Activated T-cell treated with anti-CD3 and anti-CD28 coated beads, Interleukin-2, amount 50 U/mL, for 1 hour (primary cell): ENCODE measurements around the gene ABCG8.

ENCODE experiments used
- DNase-seq: peaks from one replicate; pipeline ENCODE4 v3.0.0-alpha.2; 2020

Gene ABCG8

GRCh38 chr2:43838560-43839267 lies at the start of gene ABCG8, which contains the start of gene ABCG5:
TSS of gene ABCG8 (plus strand) at chr2:43838971. CDS start at chr2:43839054, 83 bp downstream.
TSS of gene ABCG5 (minus strand) at chr2:43838839. CDS start at chr2:43838679, 160 bp downstream.
- DNase-seq = no peak

- no peak for DNase-seq
These were observed 48.6 kb upstream of the ABCG8 start for GRCh38 chr2:43790147-43790546.

- no peak for DNase-seq
These were observed 47.6 kb upstream of the ABCG8 start for GRCh38 chr2:43791035-43791765.

- no peak for DNase-seq
These were observed 46.1 kb upstream of the ABCG8 start for GRCh38 chr2:43792653-43793052.

GRCh38 chr2:43794956-43795355 lies 43.8 kb upstream of the ABCG8 start:
- no peak for DNase-seq

GRCh38 chr2:43796206-43796605 lies 42.6 kb upstream of the ABCG8 start:
- no peak for DNase-seq

- no peak for DNase-seq
These were observed 40.5 kb upstream of the ABCG8 start for GRCh38 chr2:43798300-43798699.

GRCh38 chr2:43800894-43801293 lies 37.9 kb upstream of the ABCG8 start:
- no peak for DNase-seq

- no peak for DNase-seq
These were observed 36.6 kb upstream of the ABCG8 start for GRCh38 chr2:43802135-43802534.

- DNase-seq = no peak
These were observed 35.7 kb upstream of the ABCG8 start for GRCh38 chr2:43803113-43803512.

GRCh38 chr2:43806719-43807031 lies 32.1 kb upstream of the ABCG8 start:
- DNase-seq = no peak

GRCh38 chr2:43810452-43810851 lies 28.3 kb upstream of the ABCG8 start:
- no peak for DNase-seq

- DNase-seq = no peak
These were observed 27.9 kb upstream of the ABCG8 start for GRCh38 chr2:43810888-43811287.

GRCh38 chr2:43812006-43812405 lies 26.8 kb upstream of the ABCG8 start:
- no peak for DNase-seq

- no peak for DNase-seq
These were observed 25.8 kb upstream of the ABCG8 start for GRCh38 chr2:43812947-43813346.

GRCh38 chr2:43814711-43815110 lies 24.1 kb upstream of the ABCG8 start:
- no peak for DNase-seq

GRCh38 chr2:43818761-43819160 lies 20.0 kb upstream of the ABCG8 start:
- no peak for DNase-seq

- no peak for DNase-seq
These were observed 19.1 kb upstream of the ABCG8 start for GRCh38 chr2:43819491-43820163.

GRCh38 chr2:43822839-43823238 lies 15.9 kb upstream of the ABCG8 start:
- DNase-seq = no peak

- DNase-seq = no peak
These were observed 15.0 kb upstream of the ABCG8 start for GRCh38 chr2:43823751-43824150.

- DNase-seq = no peak
These were observed 14.3 kb upstream of the ABCG8 start for GRCh38 chr2:43824512-43824911.

- no peak for DNase-seq
These were observed 13.7 kb upstream of the ABCG8 start for GRCh38 chr2:43824951-43825493.

- no peak for DNase-seq
These were observed 12.9 kb upstream of the ABCG8 start for GRCh38 chr2:43825841-43826240.
